Activated CD4-positive, alpha-beta T cell treated with anti-CD3 and anti-CD28 coated beads for 4 hours (primary cell): ENCODE results near the gene LINGO4.

Source experiments
- DNase-seq, 2 donors: peaks; one replicate each; pipeline ENCODE4 v3.0.0-alpha.2; 2020

LINGO4 gene

DNA sequence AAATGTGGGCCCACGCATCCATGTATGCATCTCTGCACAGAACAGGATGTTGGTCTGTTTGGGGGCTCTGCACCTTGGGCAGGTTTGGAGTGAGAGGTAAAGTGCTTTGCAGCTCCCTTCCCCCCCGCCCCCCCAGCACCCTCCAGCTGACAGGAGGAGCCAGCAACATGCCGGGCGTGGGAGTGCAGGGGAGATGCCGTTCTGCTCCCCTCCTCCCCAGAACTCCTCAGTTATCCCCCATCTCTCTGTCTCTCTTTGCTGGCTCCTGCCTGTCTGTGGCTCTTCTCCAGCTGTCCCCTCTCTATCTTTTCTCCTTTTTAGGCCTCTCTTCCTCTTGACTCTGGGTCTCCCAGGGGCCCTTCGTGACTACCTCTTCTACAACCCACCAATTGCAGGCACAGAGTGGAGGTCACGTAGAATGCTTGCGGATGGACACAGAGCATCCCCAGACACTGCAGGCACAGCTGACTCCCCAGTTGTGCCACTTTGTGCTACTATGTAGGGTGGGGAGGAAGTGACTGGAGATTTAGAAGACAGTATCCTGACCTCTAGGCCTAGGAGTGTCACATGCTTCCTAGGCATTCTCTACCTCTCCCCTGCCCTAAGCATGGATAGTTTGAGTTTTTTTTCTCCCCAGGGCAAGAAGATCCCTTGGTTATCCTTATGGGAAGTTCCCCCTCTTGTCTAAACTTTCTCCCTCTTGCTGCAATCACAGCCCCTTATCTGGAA lies 28.1 kb upstream of the LINGO4 start:
- no peak for DNase-seq

GRCh38 chr1:151832318-151832980 lies 27.2 kb upstream of the LINGO4 start:
- no peak for DNase-seq

DNA sequence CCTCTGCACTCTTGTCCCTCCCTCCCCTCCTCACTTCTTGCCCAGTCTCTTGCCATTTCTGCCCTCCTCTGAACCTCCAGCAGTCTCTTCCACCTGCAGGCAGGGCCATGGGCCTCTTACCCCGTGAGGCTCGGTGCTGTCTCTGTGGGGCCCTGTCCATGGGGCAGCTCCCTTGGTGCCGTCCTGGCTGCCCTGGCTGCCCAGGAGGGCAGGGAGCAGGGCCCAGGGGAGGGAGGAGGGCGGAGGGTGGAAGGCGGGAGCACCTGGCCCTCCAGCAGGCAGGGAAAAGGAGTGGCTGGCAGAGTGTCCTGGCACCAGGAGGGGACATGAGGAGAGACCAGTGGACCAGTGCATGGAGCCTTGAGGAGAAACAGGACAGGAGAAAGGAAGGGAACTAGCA lies 26.4 kb upstream of the LINGO4 start, which contains the start of gene RORC:
Gene RORC, minus strand, starts transcription at position 198 of the 400 bp plus-strand sequence. Its CDS starts 38 bp downstream, at position 160.
- no peak for DNase-seq

GRCh38 chr1:151831256-151831591 lies 26.0 kb upstream of the LINGO4 start:
- no peak for DNase-seq

- no peak for DNase-seq
Measured at GRCh38 chr1:151830055-151830454, 24.8 kb upstream of the LINGO4 start.

- DNase-seq, result no peak
Measured at GRCh38 chr1:151829352-151830046, 24.3 kb upstream of the LINGO4 start.

DNA sequence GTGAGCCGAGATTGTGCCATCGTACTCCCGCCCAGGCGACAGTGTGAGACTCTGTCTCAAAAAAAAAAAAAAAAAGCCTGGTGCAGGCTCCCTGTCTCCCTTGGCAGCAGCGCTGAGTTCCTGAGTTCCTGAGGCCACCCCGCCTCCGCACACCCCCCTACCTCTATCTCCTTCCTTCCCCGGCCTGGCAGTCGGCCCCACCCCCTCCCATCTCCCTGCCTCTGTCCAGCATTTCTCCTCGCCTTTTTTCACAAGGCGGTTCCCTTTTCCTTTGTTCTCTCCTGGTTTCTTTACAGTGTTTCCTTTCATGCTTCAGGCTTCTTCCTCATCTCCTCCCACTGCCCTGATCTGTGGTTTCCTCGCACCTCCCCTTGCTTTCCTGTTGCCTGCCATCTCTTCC lies 23.7 kb upstream of the LINGO4 start:
- no peak for DNase-seq

GRCh38 chr1:151827853-151828252 lies 22.6 kb upstream of the LINGO4 start:
- DNase-seq, result peak in 1 of 2 donors; percentile 38

GRCh38 chr1:151825751-151826660 lies 20.8 kb upstream of the LINGO4 start:
- DNase-seq, result peak; percentile 55 to 68

GRCh38 chr1:151825204-151825603 lies 20.0 kb upstream of the LINGO4 start:
- no peak for DNase-seq

DNA sequence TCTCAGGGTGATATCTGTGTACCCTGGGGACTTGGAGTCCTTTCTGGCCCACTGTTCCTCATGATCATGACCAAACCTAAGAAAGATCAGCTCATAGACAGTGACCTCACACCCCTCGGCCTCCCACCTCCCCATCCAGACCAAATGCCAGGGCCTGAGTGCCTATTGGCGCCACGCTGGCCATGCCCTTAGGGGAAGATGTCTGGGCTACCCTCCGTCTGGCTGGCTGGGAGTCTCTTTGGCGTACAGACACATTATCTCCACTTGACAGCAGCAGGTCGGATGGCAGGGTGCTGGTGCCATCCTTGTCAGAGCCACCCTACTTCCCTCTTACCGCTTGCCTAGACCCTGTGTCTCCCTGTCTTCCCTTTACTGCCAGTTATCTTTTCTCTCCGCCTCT lies 18.0 kb upstream of the LINGO4 start:
- no peak for DNase-seq

DNA sequence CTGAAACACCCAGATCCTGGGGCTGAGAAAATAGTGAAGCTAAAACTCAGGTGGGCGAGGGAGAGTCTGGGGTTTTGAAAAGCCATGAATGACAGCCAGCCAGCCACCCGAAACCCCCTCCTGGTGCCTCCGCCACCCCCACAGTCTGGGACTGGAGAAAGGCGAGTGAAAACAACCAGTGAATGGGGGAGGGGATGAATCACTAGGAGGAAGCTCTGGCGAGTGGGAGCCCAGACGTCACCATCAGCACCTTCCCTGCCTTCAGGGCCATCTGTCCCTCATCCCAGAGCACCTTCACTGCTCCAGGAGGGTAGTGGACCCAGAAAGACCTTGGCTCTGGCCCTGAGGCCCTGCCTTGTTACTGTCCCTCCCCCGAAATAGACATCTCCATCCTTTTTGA lies 17.2 kb upstream of the LINGO4 start:
- peak; percentile 70 to 76 for DNase-seq

DNA sequence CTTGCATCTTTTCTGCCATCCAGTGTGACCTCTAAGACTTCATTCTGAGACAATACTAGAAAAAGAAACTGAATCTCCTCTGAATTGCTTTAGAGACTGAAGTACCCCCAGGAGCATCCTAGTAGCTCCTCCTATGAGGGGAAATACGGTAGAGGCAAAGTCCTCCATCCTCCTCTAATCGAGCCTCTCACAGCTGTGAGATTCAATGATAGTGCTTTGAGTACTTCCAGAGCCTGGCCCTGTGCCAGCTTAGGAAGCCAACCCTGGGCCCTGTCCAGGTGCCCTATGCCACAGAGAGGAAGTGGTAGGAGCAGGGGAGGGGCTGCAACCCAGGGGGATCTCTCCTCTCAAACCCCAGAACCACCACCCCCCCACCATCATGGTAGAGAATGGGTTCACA lies 15.7 kb upstream of the LINGO4 start:
- no peak for DNase-seq

GRCh38 chr1:151819976-151820623 lies 14.9 kb upstream of the LINGO4 start:
- DNase-seq, result no peak

DNA sequence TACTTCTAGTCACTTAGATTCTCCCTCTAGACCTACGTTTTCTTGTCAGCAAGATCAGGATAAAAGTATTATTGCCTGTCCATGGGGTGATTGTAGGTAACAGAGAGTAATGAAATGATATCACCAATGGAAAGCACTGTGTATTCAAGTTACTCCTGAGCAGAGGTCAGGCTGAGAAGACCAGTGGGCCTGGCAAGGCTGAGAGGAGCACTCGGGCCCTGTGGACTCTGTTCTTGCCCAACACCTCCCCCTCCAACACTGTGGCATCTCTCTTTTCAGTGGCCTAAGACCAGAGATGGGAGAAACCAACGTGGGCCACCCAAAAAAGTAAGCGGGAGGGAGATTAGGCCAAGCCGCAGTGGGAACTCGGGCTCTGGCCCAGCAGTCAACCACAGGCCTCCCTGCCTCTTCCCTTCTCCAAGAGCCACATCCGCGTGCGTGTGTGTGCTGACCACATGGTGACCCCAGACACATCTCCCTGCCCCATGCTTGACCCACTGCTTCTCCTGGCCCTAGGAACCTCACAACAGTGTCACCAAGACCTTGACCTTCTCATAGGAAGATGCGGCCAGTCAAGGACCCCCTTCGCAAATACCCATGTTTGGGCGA lies 14.1 kb upstream of the LINGO4 start:
- DNase-seq, result no peak

GRCh38 chr1:151817353-151817730 lies 12.1 kb upstream of the LINGO4 start:
- no peak for DNase-seq

DNA sequence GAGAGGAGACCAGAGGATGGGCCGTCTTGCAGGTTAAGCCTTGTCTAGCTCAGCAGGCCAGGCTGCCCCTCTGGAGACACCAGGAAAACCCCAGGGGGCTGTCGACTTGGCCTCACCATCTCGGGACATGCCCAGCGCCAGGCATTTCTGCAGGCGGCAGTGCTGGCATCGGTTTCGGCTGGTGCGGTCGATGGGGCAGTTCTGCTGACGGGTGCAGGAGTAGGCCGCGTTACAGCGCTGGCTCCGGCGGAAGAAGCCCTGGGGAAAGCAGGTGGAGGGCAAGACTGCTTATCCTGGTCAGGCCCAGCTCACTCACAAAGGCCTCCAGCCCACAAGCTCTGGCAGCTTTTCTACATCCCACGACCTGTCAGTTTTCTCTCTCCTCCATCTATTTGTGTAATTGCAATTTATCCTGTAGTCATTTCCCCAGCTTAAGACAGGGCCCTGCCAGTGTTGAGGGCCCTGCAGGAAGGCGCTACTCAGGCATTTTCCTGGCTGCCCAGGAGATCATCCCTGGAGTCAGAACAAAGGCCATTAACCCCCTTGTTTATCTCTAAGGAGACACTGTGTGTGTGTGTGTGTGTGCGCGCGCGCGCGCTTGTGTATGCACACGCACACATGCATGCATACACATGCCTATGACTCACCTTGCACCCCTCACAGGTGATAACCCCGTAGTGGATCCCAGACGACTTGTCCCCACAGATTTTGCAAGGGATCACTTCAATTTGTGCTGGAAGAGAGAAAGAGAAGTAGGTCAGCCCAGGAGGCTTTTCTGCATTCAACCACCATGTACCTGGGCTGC lies 11.5 kb upstream of the LINGO4 start:
- no peak for DNase-seq

- no peak for DNase-seq
Measured at GRCh38 chr1:151815716-151816327, 10.6 kb upstream of the LINGO4 start.

DNA sequence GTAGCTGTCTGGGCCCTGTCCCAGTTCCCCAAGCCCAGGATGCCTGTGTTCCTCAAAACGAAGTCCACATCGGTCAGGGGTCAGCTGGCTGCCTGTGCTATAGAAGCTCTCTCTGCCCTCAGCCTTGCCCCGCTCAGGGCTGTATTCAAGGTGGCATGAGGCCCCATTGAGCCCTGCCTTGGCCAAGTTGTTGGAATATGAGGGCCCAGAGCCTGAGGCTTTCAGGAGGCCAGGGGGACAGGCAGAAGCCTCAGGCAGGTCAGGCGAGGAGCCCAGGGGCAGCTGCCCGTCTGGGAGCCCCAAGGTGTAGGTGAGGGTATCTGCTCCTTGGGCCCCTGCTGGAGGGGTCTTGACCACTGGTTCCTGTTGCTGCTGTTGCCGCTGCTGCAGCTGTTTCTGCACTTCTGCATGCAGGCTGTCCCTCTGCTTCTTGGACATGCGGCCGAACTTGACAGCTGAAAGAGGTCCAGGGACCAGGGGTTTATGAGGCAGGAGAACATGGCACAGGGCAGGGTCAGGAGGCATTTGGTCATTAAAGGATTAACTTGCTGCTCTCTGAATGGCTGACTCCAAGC lies 9.8 kb upstream of the LINGO4 start:
- no peak for DNase-seq

DNA sequence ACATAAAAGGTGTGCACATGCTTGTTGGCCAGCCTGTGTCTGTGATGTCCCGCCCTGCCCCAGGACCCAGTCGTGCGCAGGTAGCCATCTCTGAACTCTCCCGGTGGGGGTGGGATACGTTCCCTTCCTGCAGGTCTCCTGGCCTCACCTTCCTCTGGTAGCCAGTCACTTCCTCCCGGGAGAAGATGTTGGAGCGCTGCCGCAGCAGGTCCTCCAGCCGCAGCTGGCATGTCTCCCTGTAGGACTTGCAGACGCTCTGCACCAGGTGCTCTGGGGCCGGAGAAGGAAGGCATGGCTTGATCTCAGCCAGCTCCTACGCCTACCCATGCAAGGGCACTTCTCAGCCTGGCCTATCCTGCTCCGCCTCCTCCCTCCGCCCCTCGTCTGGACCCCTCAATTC lies 9.2 kb upstream of the LINGO4 start:
- DNase-seq, result no peak
